BJ (cell line): Measurements from ENCODE around the gene MYO18B. TPM values are rescaled to one million over a fixed set of nuclear protein-coding genes. Genes with fewer than 3 reads are reported as not detected.

Experiments
- CTCF ChIA-PET: fragments of 350-600 bp; formaldehyde crosslinking; extraction: SDS; loops from one replicate; lab custom pipeline; 2021; ENCODE audit warnings: antibody characterized with exemption, inconsistent platforms; lab: Yijun Ruan, JAX
- POLR2A ChIA-PET: fragments of 300-600 bp; sonication (Branson Sonifier 250); formaldehyde crosslinking; extraction: SDS; loops from one replicate; lab custom pipeline; 2021; ENCODE audit warnings: antibody characterized with exemption; lab: Charles Lee
- DNase-seq: peaks from one replicate; pipeline ENCODE4 v3.0.0-alpha.2; 2011; ENCODE audit warnings: low read depth
- H3K27me3 ChIP-seq: 2 replicates; pipeline ENCODE4 v1.6.0; 2011; ENCODE audit warnings: low read length; ENCODE audit not compliant: control insufficient read depth, insufficient read depth
- H3K36me3 ChIP-seq: 2 replicates; pipeline ENCODE4 v1.5.1; 2011; ENCODE audit warnings: low read length; ENCODE audit not compliant: control insufficient read depth, insufficient read depth
- H3K4me3 ChIP-seq: 2 replicates; pipeline ENCODE4 v1.5.1; 2011; ENCODE audit warnings: low read depth, mild to moderate bottlenecking, control low read depth, low read length
- CTCF ChIP-seq: IDR thresholded peaks from 2 replicates; pipeline ENCODE4 v1.5.1; 2011; ENCODE audit warnings: low read depth, mild to moderate bottlenecking, control low read depth, inconsistent platforms, low read length, moderate library complexity; ENCODE audit not compliant: insufficient read depth
- polyA plus RNA-seq: library from polyadenylated mRNA; depleted of rRNA; stranded (reverse); fragments of >200 nt; gene quantifications from 2 replicates; pipeline ENCODE4 v1.2.3, GENCODE V29; 2011

Gene MYO18B
- polyA plus RNA-seq, 1 experiment = not detected

GRCh38 chr22:25953276-25953675, 211.3 kb downstream of the MYO18B start:
- H3K36me3 ChIP-seq = no peaks in the 10 kb centered on the region
- CTCF ChIA-PET = no interaction called here
- POLR2A ChIA-PET = no interaction called here
- H3K27me3 ChIP-seq = no peaks in the 10 kb centered on the region
- no peak for TF ChIP-seq CTCF
- H3K4me3 ChIP-seq = no peak overlapping the region
- no peak for DNase-seq

- DNase-seq = no peak
- no peak for TF ChIP-seq CTCF
- Histone ChIP-seq H3K36me3 (no peaks in the 10 kb centered on the region), H3K4me3 (no peak overlapping the region), H3K27me3 (no peaks in the 10 kb centered on the region)
- ChIA-PET POLR2A (no interaction called here), CTCF (no interaction called here)
Measured at GRCh38 chr22:25953919-25954318, 211.9 kb downstream of the MYO18B start.

- DNase-seq = no peak
- no peaks in the 10 kb centered on the region for H3K36me3 ChIP-seq
- ChIA-PET POLR2A (no interaction called here), CTCF (no interaction called here)
- no peaks in the 10 kb centered on the region for H3K27me3 ChIP-seq
- no peak for TF ChIP-seq CTCF
- no peak overlapping the region for H3K4me3 ChIP-seq
Measured at GRCh38 chr22:25955323-25955722, 213.3 kb downstream of the MYO18B start.

- H3K36me3 ChIP-seq = no peaks in the 10 kb centered on the region
- H3K4me3 ChIP-seq = no peak overlapping the region
- ChIA-PET CTCF (no interaction called here), POLR2A (no interaction called here)
- no peak for TF ChIP-seq CTCF
- no peaks in the 10 kb centered on the region for H3K27me3 ChIP-seq
- DNase-seq = no peak
Measured at GRCh38 chr22:25956801-25957200, 214.8 kb downstream of the MYO18B start.

GRCh38 chr22:25959818-25960774, 218.1 kb downstream of the MYO18B start:
- DNase-seq = no peak
- Histone ChIP-seq H3K36me3 (no peaks in the 10 kb centered on the region), H3K27me3 (no peaks in the 10 kb centered on the region), H3K4me3 (no peak overlapping the region)
- ChIA-PET POLR2A (no interaction called here), CTCF (interaction anchor here (1.1 kb wide), 1 partner anchor 9 kb away, joined by 3 read pairs; no protein-coding TSS in a partner anchor)
- no peak for TF ChIP-seq CTCF
